Neural crest cell (in vitro differentiated cells): ENCODE results near the gene CASZ1. TPM values are rescaled to one million over a fixed set of nuclear protein-coding genes. Genes with fewer than 3 reads are reported as not detected.

Source experiments
- DNase-seq: peaks from one replicate; pipeline ENCODE4 v3.0.0; 2021; ENCODE audit warnings: low read depth, mixed read lengths, low spot score
- H3K27ac Mint-ChIP-seq: one replicate; pipeline ENCODE4 v1.8.0; 2021; ENCODE audit warnings: mild to moderate bottlenecking, mixed read lengths; ENCODE audit not compliant: unreplicated experiment
- H3K27me3 Mint-ChIP-seq: 2 replicates; pipeline ENCODE4 v1.8.0; 2021; ENCODE audit warnings: low read depth, mild to moderate bottlenecking, mixed read lengths
- H3K36me3 Mint-ChIP-seq: 2 replicates; pipeline ENCODE4 v1.8.0; 2021; ENCODE audit warnings: low read depth, mild to moderate bottlenecking, mixed read lengths
- H3K4me1 Mint-ChIP-seq: 2 replicates; pipeline ENCODE4 v1.8.0; 2021; ENCODE audit warnings: mixed read lengths
- H3K4me3 Mint-ChIP-seq: one replicate; pipeline ENCODE4 v1.8.0; 2021; ENCODE audit warnings: mild to moderate bottlenecking, mixed read lengths
- H3K9me3 Mint-ChIP-seq: 2 replicates; pipeline ENCODE4 v1.8.0; 2021; ENCODE audit warnings: mixed read lengths
- CTCF ChIP-seq: fragments of 200-600 bp; sonication (generic); conservative IDR thresholded peaks from 2 replicates; pipeline ENCODE4 v1.5.0; 2021; ENCODE audit warnings: antibody characterized with exemption, mild to moderate bottlenecking
- total RNA-seq: library from RNA; stranded (reverse); gene quantifications from 2 replicates; pipeline ENCODE4 v1.2.1, GENCODE V29; 2021

CASZ1 gene
- total RNA-seq, 1 donor from 2014 or later = 2.6 TPM

GRCh38 chr1:10646347-10646861 lies 150.0 kb downstream of the CASZ1 start:
- H3K9me3 Mint-ChIP-seq = no peaks in the 10 kb centered on the region
- no peak for TF ChIP-seq CTCF
- no peak for DNase-seq
- peaks cover 4% of the 10 kb centered on the region for H3K4me1 Mint-ChIP-seq
- H3K36me3 Mint-ChIP-seq = no peaks in the 10 kb centered on the region
- no peak overlapping the region for H3K27ac Mint-ChIP-seq
- H3K4me3 Mint-ChIP-seq = no peak overlapping the region
- H3K27me3 Mint-ChIP-seq = peaks cover 5% of the 10 kb centered on the region

- Mint-ChIP-seq H3K4me3 (no peak overlapping the region), H3K27me3 (peaks cover 18% of the 10 kb centered on the region)
These were observed 151.9 kb downstream of the CASZ1 start for GRCh38 chr1:10644307-10645128.

GRCh38 chr1:10643607-10644306 lies 152.7 kb downstream of the CASZ1 start:
- no peak overlapping the region for H3K27ac Mint-ChIP-seq
- no peaks in the 10 kb centered on the region for H3K36me3 Mint-ChIP-seq
- TF ChIP-seq CTCF = no peak
- H3K9me3 Mint-ChIP-seq = no peaks in the 10 kb centered on the region
- H3K4me3 Mint-ChIP-seq = no peak overlapping the region
- H3K27me3 Mint-ChIP-seq = peaks cover 21% of the 10 kb centered on the region
- no peaks in the 10 kb centered on the region for H3K4me1 Mint-ChIP-seq
- DNase-seq = no peak

More at GRCh38 chr1:10644307-10645128, 151.9 kb downstream of the CASZ1 start:
- no peak overlapping the region for H3K27ac Mint-ChIP-seq
- no peak for DNase-seq
- H3K4me1 Mint-ChIP-seq = peaks cover 2% of the 10 kb centered on the region
- H3K36me3 Mint-ChIP-seq = no peaks in the 10 kb centered on the region
- no peak for TF ChIP-seq CTCF
- no peaks in the 10 kb centered on the region for H3K9me3 Mint-ChIP-seq

GRCh38 chr1:10642403-10643080 lies 153.9 kb downstream of the CASZ1 start:
- Mint-ChIP-seq H3K27me3 (peaks cover 26% of the 10 kb centered on the region), H3K27ac (no peak overlapping the region), H3K4me1 (no peaks in the 10 kb centered on the region), H3K36me3 (no peaks in the 10 kb centered on the region), H3K4me3 (peak overlapping the region; percentile 27), H3K9me3 (no peaks in the 10 kb centered on the region)
- no peak for DNase-seq
- TF ChIP-seq CTCF = no peak

GRCh38 chr1:10641976-10642375 lies 154.5 kb downstream of the CASZ1 start:
- no peak for TF ChIP-seq CTCF
- Mint-ChIP-seq H3K36me3 (no peaks in the 10 kb centered on the region), H3K9me3 (no peaks in the 10 kb centered on the region), H3K4me1 (no peaks in the 10 kb centered on the region), H3K27ac (no peak overlapping the region), H3K4me3 (peak overlapping the region; percentile 27), H3K27me3 (peaks cover 30% of the 10 kb centered on the region)
- DNase-seq = no peak
